Stimulated activated naive CD8-positive, alpha-beta T cell treated with anti-CD3 and anti-CD28 coated beads, Interleukin-15, amount 100 ng/mL, for 72 hours (primary cell): ENCODE results near the gene KRTAP4-2.
"Not testable (repeated sequence)": the region's sequence is repeated elsewhere in the genome, so short reads cannot be mapped to it uniquely, and the experiment has no call there.

Source experiments
- ATAC-seq: fragments of 150-1000 bp; cut with Tn5 transposase; 2 replicates; pipeline ENCODE4 v1.10.0; 2021; ENCODE audit warnings: mild to moderate bottlenecking, moderate library complexity
- DNase-seq, 2 donors: peaks; one replicate each; pipeline ENCODE4 v3.0.0; 2021 to 2022
- H3K27ac Mint-ChIP-seq, 2 donors: one replicate each; pipeline ENCODE4 v1.8.0; 2022; ENCODE audit warnings: mild to moderate bottlenecking in 2 of 2, mixed read lengths in 2 of 2, moderate library complexity in 2 of 2
- H3K27me3 Mint-ChIP-seq: one replicate; pipeline ENCODE4 v1.8.0; 2022; ENCODE audit warnings: mixed read lengths
- H3K4me1 Mint-ChIP-seq: one replicate; pipeline ENCODE4 v1.8.0; 2022; ENCODE audit warnings: mild to moderate bottlenecking, mixed read lengths
- H3K4me3 Mint-ChIP-seq, 2 donors: one replicate each; pipeline ENCODE4 v1.8.0; 2022; ENCODE audit warnings: mild to moderate bottlenecking in 2 of 2, mixed read lengths in 2 of 2, moderate library complexity in 1 of 2
- H3K9me3 Mint-ChIP-seq, 2 donors: one replicate each; pipeline ENCODE4 v1.8.0; 2022; ENCODE audit warnings: mixed read lengths in 2 of 2

KRTAP4-2 gene

GRCh38 chr17:41145261-41145660 is 32.8 kb downstream of the KRTAP4-2 start:
- DNase-seq (no peak), ATAC-seq (no peak)
- no peak overlapping the region for H3K4me3 Mint-ChIP-seq
- no peaks in the 10 kb centered on the region for H3K4me1 Mint-ChIP-seq
- H3K9me3 Mint-ChIP-seq, result peaks cover 23 to 26% of the 10 kb centered on the region in 2 donors
- no peak overlapping the region for H3K27ac Mint-ChIP-seq
- no peaks in the 10 kb centered on the region for H3K27me3 Mint-ChIP-seq

- no peaks in the 10 kb centered on the region for H3K27me3 Mint-ChIP-seq
- H3K4me3 Mint-ChIP-seq, result no peak overlapping the region
- peaks cover 23 to 30% of the 10 kb centered on the region in 2 donors for H3K9me3 Mint-ChIP-seq
- no peak overlapping the region for H3K27ac Mint-ChIP-seq
- no peak for DNase-seq
- H3K4me1 Mint-ChIP-seq, result no peaks in the 10 kb centered on the region
- no peak for ATAC-seq
These were observed 33.2 kb downstream of the KRTAP4-2 start for GRCh38 chr17:41144846-41145245.

GRCh38 chr17:41141361-41141760 is 36.7 kb downstream of the KRTAP4-2 start:
- Mint-ChIP-seq H3K4me1 (no peaks in the 10 kb centered on the region), H3K27ac (no peak overlapping the region), H3K4me3 (no peak overlapping the region), H3K27me3 (no peaks in the 10 kb centered on the region), H3K9me3 (peaks cover 28 to 43% of the 10 kb centered on the region in 2 donors)
- DNase-seq (no peak), ATAC-seq (no peak)

GRCh38 chr17:41140360-41141131 is 37.5 kb downstream of the KRTAP4-2 start, which contains the start of gene KRTAP4-6:
Gene KRTAP4-6, minus strand, starts transcription at chr17:41140544. Its CDS starts 57 bp downstream, at chr17:41140487.
- H3K27ac Mint-ChIP-seq, result no peak within 1 kb of the TSS
- DNase-seq (no peak), ATAC-seq (no peak)
- H3K4me3 Mint-ChIP-seq, result no peak within 1 kb of the TSS
- H3K4me1 Mint-ChIP-seq, result no peaks in the 10 kb centered on the region
- peaks cover 28 to 43% of the 10 kb centered on the region in 2 donors for H3K9me3 Mint-ChIP-seq
- no peaks in the 10 kb centered on the region for H3K27me3 Mint-ChIP-seq

- H3K4me3 Mint-ChIP-seq, result not testable (repeated sequence)
These were observed 38.2 kb downstream of the KRTAP4-2 start for GRCh38 chr17:41139865-41140264.

GRCh38 chr17:41133880-41134735 is 43.9 kb downstream of the KRTAP4-2 start:
- Mint-ChIP-seq H3K27me3 (no peaks in the 10 kb centered on the region), H3K27ac (peak overlapping the region in 1 of 2 donors; percentile 75), H3K4me1 (peaks cover 41% of the 10 kb centered on the region), H3K4me3 (peak overlapping the region in 1 of 2 donors; percentile 70), H3K9me3 (peaks cover 0 to 7% of the 10 kb centered on the region in 2 donors)
- ATAC-seq (no peak), DNase-seq (no peak)

More at GRCh38 chr17:41139865-41140264, 38.2 kb downstream of the KRTAP4-2 start:
- H3K9me3 Mint-ChIP-seq, result peaks cover 28 to 43% of the 10 kb centered on the region in 2 donors
- not testable (repeated sequence) for DNase-seq, H3K27ac Mint-ChIP-seq, ATAC-seq, H3K27me3 Mint-ChIP-seq, H3K4me1 Mint-ChIP-seq

- Mint-ChIP-seq H3K27ac (no peak overlapping the region), H3K4me1 (peaks cover 52% of the 10 kb centered on the region), H3K27me3 (no peaks in the 10 kb centered on the region), H3K9me3 (no peaks in the 10 kb centered on the region), H3K4me3 (no peak overlapping the region)
- ATAC-seq (peak; percentile 61), DNase-seq (no peak)
These were observed 46.0 kb downstream of the KRTAP4-2 start for GRCh38 chr17:41131979-41132378.
